Cardiac fibroblast (primary cell): ENCODE results near the gene GPR158.

ENCODE experiments used
- DNase-seq, 2 donors: peaks; one replicate each; pipeline versions ENCODE4 v3.0.0 to v3.0.0-alpha.2; 2010; ENCODE audit warnings: low read depth in 2 of 2
- H3K4me3 ChIP-seq, 2 donors: replicated peaks in 1 of 2; 1 replicate in 1 of 2; 2 replicates in 1 of 2; pipeline ENCODE4 v1.5.1; 2011; ENCODE audit warnings: low read depth in 2 of 2, low read length in 2 of 2, mild to moderate bottlenecking in 2 of 2, moderate library complexity in 1 of 2
- TF ChIP-seq, protein P1 (sequence below): IDR thresholded peaks from one replicate; pipeline ENCODE4 v1.5.1; 2011; ENCODE audit warnings: low read depth, mild to moderate bottlenecking, low read length, inconsistent platforms

GPR158 gene

GRCh38 chr10:25552283-25552919, 377.6 kb downstream of the GPR158 start:
- peak in 1 of 2 donors; percentile 53 for DNase-seq
- TF ChIP-seq, protein P1, sequence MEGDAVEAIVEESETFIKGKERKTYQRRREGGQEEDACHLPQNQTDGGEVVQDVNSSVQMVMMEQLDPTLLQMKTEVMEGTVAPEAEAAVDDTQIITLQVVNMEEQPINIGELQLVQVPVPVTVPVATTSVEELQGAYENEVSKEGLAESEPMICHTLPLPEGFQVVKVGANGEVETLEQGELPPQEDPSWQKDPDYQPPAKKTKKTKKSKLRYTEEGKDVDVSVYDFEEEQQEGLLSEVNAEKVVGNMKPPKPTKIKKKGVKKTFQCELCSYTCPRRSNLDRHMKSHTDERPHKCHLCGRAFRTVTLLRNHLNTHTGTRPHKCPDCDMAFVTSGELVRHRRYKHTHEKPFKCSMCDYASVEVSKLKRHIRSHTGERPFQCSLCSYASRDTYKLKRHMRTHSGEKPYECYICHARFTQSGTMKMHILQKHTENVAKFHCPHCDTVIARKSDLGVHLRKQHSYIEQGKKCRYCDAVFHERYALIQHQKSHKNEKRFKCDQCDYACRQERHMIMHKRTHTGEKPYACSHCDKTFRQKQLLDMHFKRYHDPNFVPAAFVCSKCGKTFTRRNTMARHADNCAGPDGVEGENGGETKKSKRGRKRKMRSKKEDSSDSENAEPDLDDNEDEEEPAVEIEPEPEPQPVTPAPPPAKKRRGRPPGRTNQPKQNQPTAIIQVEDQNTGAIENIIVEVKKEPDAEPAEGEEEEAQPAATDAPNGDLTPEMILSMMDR = no peak
- H3K4me3 ChIP-seq = no peak overlapping the region

GRCh38 chr10:25555865-25556264, 381.1 kb downstream of the GPR158 start:
- TF ChIP-seq, protein P1 = no peak
- H3K4me3 ChIP-seq = no peak overlapping the region
- DNase-seq = no peak

GRCh38 chr10:25556457-25556856, 381.7 kb downstream of the GPR158 start:
- H3K4me3 ChIP-seq = no peak overlapping the region
- DNase-seq = peak; percentile 95
- TF ChIP-seq, protein P1 = no peak

- H3K4me3 ChIP-seq = no peak overlapping the region
- TF ChIP-seq, protein P1 = no peak
- DNase-seq = peak; percentile 11 to 63
Observed at GRCh38 chr10:25557136-25557535, 382.3 kb downstream of the GPR158 start.

DNA sequence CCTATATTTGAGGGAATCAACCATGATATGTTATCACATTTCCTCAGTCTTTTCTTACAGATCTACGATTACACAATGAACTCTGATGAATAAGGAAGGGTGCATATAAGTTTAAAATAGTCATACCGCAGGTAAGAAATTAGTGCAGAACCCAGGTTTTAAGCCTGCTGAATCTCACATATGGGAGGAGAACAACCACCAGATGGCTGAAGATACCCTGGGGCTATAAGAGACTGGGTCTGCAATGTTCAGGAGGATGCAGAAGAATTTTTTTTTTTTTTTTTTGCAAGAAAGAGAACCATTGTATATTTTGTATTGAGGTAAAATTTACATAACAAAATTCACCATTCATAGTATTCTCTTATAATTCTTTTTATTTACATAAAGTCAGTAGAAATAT, 387.0 kb downstream of the GPR158 start:
- no peak for DNase-seq
- no peak overlapping the region for H3K4me3 ChIP-seq
- TF ChIP-seq, protein P1 = no peak

DNA sequence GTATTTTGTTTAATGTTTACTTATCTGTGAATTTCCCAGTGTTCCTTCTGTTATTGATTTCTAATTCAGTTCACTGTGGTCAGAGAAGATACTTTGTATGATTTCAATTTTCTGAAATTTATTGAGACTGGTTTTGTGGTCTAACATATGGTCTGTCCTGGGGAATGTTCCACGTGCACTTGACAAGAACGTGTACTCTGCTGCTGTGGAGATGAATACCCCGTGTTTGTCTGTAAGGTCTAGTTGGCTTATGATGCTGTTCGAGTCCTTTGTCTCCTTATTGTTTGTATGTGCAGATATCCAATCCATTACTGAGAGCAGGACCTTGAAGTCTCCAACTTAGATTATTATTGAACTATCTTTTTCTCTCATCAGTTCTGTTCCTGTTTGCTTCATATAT, 387.7 kb downstream of the GPR158 start:
- TF ChIP-seq, protein P1 = no peak
- DNase-seq = no peak
- H3K4me3 ChIP-seq = no peak overlapping the region

- H3K4me3 ChIP-seq = no peak overlapping the region
- TF ChIP-seq, protein P1 = no peak
- DNase-seq = peak in 1 of 2 donors; percentile 63
Observed at GRCh38 chr10:25564351-25564750, 389.6 kb downstream of the GPR158 start.
